Osteoblast (primary cell): ENCODE measurements around the gene WDR75. TPM values are rescaled to one million over a fixed set of nuclear protein-coding genes. Genes with fewer than 3 reads are reported as not detected.
A peak's percentile ranks its signal among the peaks of the same experiment; 100 is the strongest.

ENCODE experiments used
- DNase-seq: peaks from one replicate; pipeline ENCODE4 v3.0.0; 2011; ENCODE audit warnings: low spot score, mixed read lengths; ENCODE audit not compliant: insufficient read length; ENCODE audit errors: missing footprints
- H2AFZ ChIP-seq: 2 replicates; pipeline ENCODE4 v1.6.0; 2011; ENCODE audit warnings: mild to moderate bottlenecking, low read length
- H3K27ac ChIP-seq: 2 replicates; pipeline ENCODE4 v1.5.1; 2011; ENCODE audit warnings: mild to moderate bottlenecking, low read depth, low read length, moderate library complexity
- H3K27me3 ChIP-seq: 2 replicates; pipeline ENCODE4 v1.6.0; 2012; ENCODE audit warnings: mild to moderate bottlenecking, control low read depth, inconsistent platforms, low read length, moderate library complexity; ENCODE audit not compliant: insufficient read depth
- H3K36me3 ChIP-seq: 2 replicates; pipeline ENCODE4 v1.5.1; 2011; ENCODE audit warnings: mild to moderate bottlenecking, low read length, control low read depth, moderate library complexity; ENCODE audit not compliant: insufficient read depth
- H3K4me1 ChIP-seq: 2 replicates; pipeline ENCODE4 v1.5.1; 2011; ENCODE audit warnings: mild to moderate bottlenecking, low read length, control low read depth, moderate library complexity; ENCODE audit not compliant: insufficient read depth
- H3K4me2 ChIP-seq: 2 replicates; pipeline ENCODE4 v1.6.0; 2011; ENCODE audit warnings: mild to moderate bottlenecking, low read length; ENCODE audit not compliant: insufficient read depth
- H3K4me3 ChIP-seq: fragments of 200-600 bp; sonication (generic); 3 replicates; pipeline ENCODE4 v1.5.1; 2012; ENCODE audit warnings: mild to moderate bottlenecking, low read length, inconsistent platforms; ENCODE audit not compliant: insufficient read depth
- H3K79me2 ChIP-seq: 2 replicates; pipeline ENCODE4 v1.6.0; 2012; ENCODE audit warnings: mild to moderate bottlenecking, low read length, control low read depth, inconsistent platforms; ENCODE audit not compliant: insufficient read depth
- H3K9me3 ChIP-seq: 2 replicates; pipeline ENCODE4 v1.5.1; 2011; ENCODE audit warnings: low read depth, low read length, control low read depth
- H4K20me1 ChIP-seq: 2 replicates; pipeline ENCODE4 v1.6.0; 2012; ENCODE audit warnings: mild to moderate bottlenecking, low read length, control low read depth; ENCODE audit not compliant: insufficient read depth
- total RNA-seq: library from RNA; depleted of rRNA; stranded (reverse); fragments of >200 nt; gene quantifications from 2 replicates; pipeline ENCODE4 v1.2.3, GENCODE V29; 2012
- TF ChIP-seq, protein P1 (sequence below): IDR thresholded peaks from 2 replicates; pipeline ENCODE4 v1.5.1; 2011; ENCODE audit warnings: mild to moderate bottlenecking, low read depth, low read length, moderate library complexity; ENCODE audit errors: extremely low read depth

The WDR75 gene
- total RNA-seq, 1 donor = 36.2 TPM

DNA sequence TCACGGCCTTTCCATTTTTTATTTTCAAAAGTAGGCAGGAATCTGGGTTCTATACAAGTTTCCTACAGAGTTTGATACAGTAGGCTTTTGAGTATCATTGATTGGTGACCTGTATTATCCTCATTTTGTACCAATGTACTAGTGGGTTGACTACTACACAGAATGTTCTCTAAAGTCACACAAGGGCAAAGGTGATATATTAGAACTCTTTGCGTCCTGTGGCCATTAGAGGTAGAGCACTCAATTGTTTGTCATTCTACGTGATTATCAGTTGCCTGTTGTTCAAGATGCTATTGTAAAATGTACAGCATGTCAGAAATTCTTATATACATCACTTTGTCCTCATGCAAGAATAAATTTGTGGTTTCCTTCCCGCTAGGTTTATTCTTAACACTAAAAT, 24.8 kb downstream of the WDR75 start:
- no peak overlapping the region for H2AFZ ChIP-seq
- no peaks in the 10 kb centered on the region for H3K9me3 ChIP-seq
- no peaks in the 10 kb centered on the region for H3K27me3 ChIP-seq
- H4K20me1 ChIP-seq = no peaks in the 10 kb centered on the region
- H3K4me1 ChIP-seq = no peaks in the 10 kb centered on the region
- no peak overlapping the region for H3K27ac ChIP-seq
- TF ChIP-seq, protein P1, sequence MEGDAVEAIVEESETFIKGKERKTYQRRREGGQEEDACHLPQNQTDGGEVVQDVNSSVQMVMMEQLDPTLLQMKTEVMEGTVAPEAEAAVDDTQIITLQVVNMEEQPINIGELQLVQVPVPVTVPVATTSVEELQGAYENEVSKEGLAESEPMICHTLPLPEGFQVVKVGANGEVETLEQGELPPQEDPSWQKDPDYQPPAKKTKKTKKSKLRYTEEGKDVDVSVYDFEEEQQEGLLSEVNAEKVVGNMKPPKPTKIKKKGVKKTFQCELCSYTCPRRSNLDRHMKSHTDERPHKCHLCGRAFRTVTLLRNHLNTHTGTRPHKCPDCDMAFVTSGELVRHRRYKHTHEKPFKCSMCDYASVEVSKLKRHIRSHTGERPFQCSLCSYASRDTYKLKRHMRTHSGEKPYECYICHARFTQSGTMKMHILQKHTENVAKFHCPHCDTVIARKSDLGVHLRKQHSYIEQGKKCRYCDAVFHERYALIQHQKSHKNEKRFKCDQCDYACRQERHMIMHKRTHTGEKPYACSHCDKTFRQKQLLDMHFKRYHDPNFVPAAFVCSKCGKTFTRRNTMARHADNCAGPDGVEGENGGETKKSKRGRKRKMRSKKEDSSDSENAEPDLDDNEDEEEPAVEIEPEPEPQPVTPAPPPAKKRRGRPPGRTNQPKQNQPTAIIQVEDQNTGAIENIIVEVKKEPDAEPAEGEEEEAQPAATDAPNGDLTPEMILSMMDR = no peak
- no peak overlapping the region for H3K4me2 ChIP-seq
- H3K79me2 ChIP-seq = no peaks in the 10 kb centered on the region
- H3K36me3 ChIP-seq = peaks cover 89% of the 10 kb centered on the region
- DNase-seq = no peak
- H3K4me3 ChIP-seq = no peak overlapping the region

DNA sequence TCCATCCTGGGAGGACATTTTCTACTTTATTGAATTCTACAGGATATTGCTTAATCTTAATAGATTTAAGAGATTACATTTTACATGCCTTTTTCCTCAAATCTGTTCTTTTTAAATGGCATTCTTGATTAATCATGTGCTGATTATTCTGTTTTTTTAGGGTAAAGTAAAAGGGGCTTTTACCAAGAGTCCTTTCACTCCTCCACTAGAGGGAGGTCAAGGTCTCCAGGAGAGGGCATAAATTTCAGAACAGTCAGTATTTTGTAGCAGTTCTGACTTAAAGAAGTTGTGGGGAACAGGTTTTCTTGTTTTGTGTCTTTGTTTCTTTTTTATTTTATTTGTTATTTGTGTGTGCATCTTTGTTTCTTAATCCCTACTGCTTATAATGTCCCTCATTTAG, 25.4 kb downstream of the WDR75 start:
- TF ChIP-seq, protein P1 = peak; percentile 64
- no peak overlapping the region for H3K27ac ChIP-seq
- H3K9me3 ChIP-seq = no peaks in the 10 kb centered on the region
- H3K4me3 ChIP-seq = no peak overlapping the region
- H2AFZ ChIP-seq = no peak overlapping the region
- H4K20me1 ChIP-seq = no peaks in the 10 kb centered on the region
- DNase-seq = no peak
- no peaks in the 10 kb centered on the region for H3K79me2 ChIP-seq
- H3K36me3 ChIP-seq = peaks cover 95% of the 10 kb centered on the region
- H3K27me3 ChIP-seq = no peaks in the 10 kb centered on the region
- no peak overlapping the region for H3K4me2 ChIP-seq
- H3K4me1 ChIP-seq = no peaks in the 10 kb centered on the region

DNA sequence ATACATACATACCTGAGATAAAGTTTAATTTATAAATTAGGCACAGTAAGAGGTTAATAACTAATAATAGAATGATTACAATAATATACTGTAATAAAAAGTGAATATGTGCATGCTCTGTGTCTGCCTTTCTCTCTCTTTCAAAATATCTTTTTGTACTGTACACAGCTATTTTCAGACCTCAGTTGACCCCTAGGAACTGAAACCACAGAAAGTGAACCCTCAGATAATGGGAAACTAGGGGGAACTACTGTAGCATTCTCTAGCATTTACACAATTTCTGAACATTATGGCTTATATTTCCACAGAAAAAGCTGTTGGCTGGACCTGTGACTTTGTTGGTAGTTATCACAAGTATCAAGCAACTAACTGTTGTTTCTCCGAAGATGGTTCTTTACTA, 25.9 kb downstream of the WDR75 start:
- H3K4me1 ChIP-seq = no peaks in the 10 kb centered on the region
- TF ChIP-seq, protein P1 = no peak
- DNase-seq = no peak
- no peaks in the 10 kb centered on the region for H4K20me1 ChIP-seq
- H3K9me3 ChIP-seq = no peaks in the 10 kb centered on the region
- H3K79me2 ChIP-seq = no peaks in the 10 kb centered on the region
- no peak overlapping the region for H3K27ac ChIP-seq
- peaks cover 94% of the 10 kb centered on the region for H3K36me3 ChIP-seq
- no peaks in the 10 kb centered on the region for H3K27me3 ChIP-seq
- no peak overlapping the region for H2AFZ ChIP-seq
- no peak overlapping the region for H3K4me3 ChIP-seq
- H3K4me2 ChIP-seq = no peak overlapping the region

DNA sequence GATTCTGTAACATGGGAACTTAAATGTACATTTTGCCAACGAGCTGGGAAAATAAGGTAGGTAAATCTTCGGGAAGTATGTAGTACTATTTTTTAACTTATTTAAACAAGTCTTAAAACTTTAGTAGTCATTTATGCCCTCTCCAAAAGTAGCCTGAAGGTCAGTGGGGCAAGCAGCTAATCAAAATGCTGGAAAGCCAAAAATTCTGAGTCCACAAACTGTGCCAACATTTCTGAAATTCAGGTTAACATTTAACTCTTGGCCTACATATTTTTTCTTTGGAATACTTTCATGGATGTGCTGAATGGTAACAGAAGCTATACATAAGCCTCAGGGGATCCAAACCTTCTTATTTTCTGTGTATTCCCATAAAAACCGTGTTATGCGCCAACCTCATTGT, 26.3 kb downstream of the WDR75 start:
- Histone ChIP-seq H3K4me1 (no peaks in the 10 kb centered on the region), H3K36me3 (peaks cover 90% of the 10 kb centered on the region), H2AFZ (no peak overlapping the region), H3K79me2 (no peaks in the 10 kb centered on the region), H4K20me1 (no peaks in the 10 kb centered on the region), H3K9me3 (no peaks in the 10 kb centered on the region), H3K4me2 (no peak overlapping the region), H3K27me3 (no peaks in the 10 kb centered on the region), H3K27ac (no peak overlapping the region), H3K4me3 (no peak overlapping the region)
- DNase-seq = no peak
- TF ChIP-seq, protein P1 = no peak
